Loucy (cell line): ENCODE data around the gene SYNE1.

Experiments used
- H2AFZ ChIP-seq: fragments of 200-600 bp; sonication (generic); 2 replicates; pipeline ENCODE4 v1.6.0; 2016; ENCODE audit warnings: antibody characterized with exemption, mild to moderate bottlenecking, low read length, moderate library complexity
- H3F3A ChIP-seq: fragments of 200-600 bp; 2 replicates; pipeline ENCODE4 v1.6.0; 2016; ENCODE audit warnings: antibody characterized with exemption, low read depth, mild to moderate bottlenecking
- H3K27me3 ChIP-seq: fragments of 200-600 bp; sonication (generic); 2 replicates; pipeline ENCODE4 v1.6.1; 2014; ENCODE audit warnings: low read length, mild to moderate bottlenecking; ENCODE audit not compliant: insufficient read depth, poor library complexity, severe bottlenecking
- H3K36me3 ChIP-seq: fragments of 200-600 bp; sonication (generic); 2 replicates; pipeline ENCODE4 v1.6.1; 2016; ENCODE audit warnings: low read length; ENCODE audit not compliant: insufficient read depth
- H3K4me1 ChIP-seq: fragments of 200-600 bp; sonication (generic); 2 replicates; pipeline ENCODE4 v1.5.1; 2014; ENCODE audit warnings: low read length, mild to moderate bottlenecking; ENCODE audit not compliant: insufficient read depth, poor library complexity, severe bottlenecking
- H3K4me2 ChIP-seq: fragments of 200-600 bp; sonication (generic); 2 replicates; pipeline ENCODE4 v1.6.0; 2014; ENCODE audit warnings: antibody characterized with exemption, low read length, low read depth, mild to moderate bottlenecking; ENCODE audit not compliant: poor library complexity, severe bottlenecking
- H3K4me3 ChIP-seq: fragments of 200-600 bp; sonication (generic); 2 replicates; pipeline ENCODE4 v1.5.1; 2014; ENCODE audit warnings: low read length, mild to moderate bottlenecking, mixed read lengths; ENCODE audit not compliant: poor library complexity, severe bottlenecking
- H3K79me2 ChIP-seq: fragments of 200-600 bp; sonication (generic); 2 replicates; pipeline ENCODE4 v1.6.1; 2014; ENCODE audit warnings: low read length; ENCODE audit not compliant: insufficient read depth
- H3K9ac ChIP-seq: fragments of 200-600 bp; sonication (generic); 2 replicates; pipeline ENCODE4 v1.6.0; 2014; ENCODE audit warnings: mild to moderate bottlenecking, low read depth, low read length, moderate library complexity; ENCODE audit not compliant: poor library complexity, severe bottlenecking
- H3K9me2 ChIP-seq: fragments of 200-600 bp; sonication (generic); replicated peaks from 2 replicates; pipeline ENCODE4 v1.6.1; 2016; ENCODE audit warnings: low read depth, low read length, mixed read lengths
- H3K9me3 ChIP-seq: fragments of 200-600 bp; sonication (generic); 2 replicates; pipeline ENCODE4 v1.6.1; 2014; ENCODE audit warnings: mild to moderate bottlenecking, antibody characterized with exemption, low read length, low read depth; ENCODE audit not compliant: insufficient read depth
- H4K20me1 ChIP-seq: fragments of 200-600 bp; sonication (generic); 2 replicates; pipeline ENCODE4 v1.6.0; 2014; ENCODE audit warnings: antibody characterized with exemption, low read length, mild to moderate bottlenecking; ENCODE audit not compliant: insufficient read depth, poor library complexity, severe bottlenecking
- CTCF ChIP-seq: fragments of 200-600 bp; sonication (generic); conservative IDR thresholded peaks from 2 replicates; pipeline ENCODE4 v1.5.1; 2014; ENCODE audit warnings: mild to moderate bottlenecking, antibody characterized with exemption, low read length
- EZH2phosphoT487 ChIP-seq: fragments of 200-600 bp; IDR thresholded peaks from 2 replicates; pipeline ENCODE4 v1.6.1; 2018; ENCODE audit warnings: antibody characterized with exemption, mild to moderate bottlenecking, moderate library complexity, borderline replicate concordance

Gene SYNE1

GRCh38 chr6:152587473-152587872 lies 49.7 kb downstream of the SYNE1 start:
- Histone ChIP-seq H3K27me3 (no peaks in the 10 kb centered on the region), H3K4me1 (no peaks in the 10 kb centered on the region), H3K9me2 (no peaks in the 10 kb centered on the region), H2AFZ (no peak overlapping the region), H3F3A (no peaks in the 10 kb centered on the region), H3K36me3 (no peaks in the 10 kb centered on the region), H3K79me2 (no peaks in the 10 kb centered on the region), H3K9ac (no peak overlapping the region), H3K4me3 (no peak overlapping the region), H3K4me2 (no peak overlapping the region), H4K20me1 (no peaks in the 10 kb centered on the region), H3K9me3 (no peaks in the 10 kb centered on the region)
- TF ChIP-seq EZH2phosphoT487 = no peak
- no peak for TF ChIP-seq CTCF

- no peak for TF ChIP-seq CTCF
- TF ChIP-seq EZH2phosphoT487 = no peak
- no peaks in the 10 kb centered on the region for H4K20me1 ChIP-seq
These were observed 51.9 kb downstream of the SYNE1 start for GRCh38 chr6:152585236-152585635.

GRCh38 chr6:152583888-152584287 lies 53.3 kb downstream of the SYNE1 start:
- no peak for TF ChIP-seq EZH2phosphoT487
- no peak for TF ChIP-seq CTCF
- Histone ChIP-seq H3K9me3 (no peaks in the 10 kb centered on the region), H3K9ac (no peak overlapping the region), H4K20me1 (no peaks in the 10 kb centered on the region), H3K79me2 (no peaks in the 10 kb centered on the region), H3K36me3 (no peaks in the 10 kb centered on the region), H2AFZ (no peak overlapping the region), H3K4me2 (no peak overlapping the region), H3F3A (no peaks in the 10 kb centered on the region), H3K4me1 (no peaks in the 10 kb centered on the region), H3K9me2 (no peaks in the 10 kb centered on the region), H3K4me3 (no peak overlapping the region), H3K27me3 (no peaks in the 10 kb centered on the region)

More at GRCh38 chr6:152585236-152585635, 51.9 kb downstream of the SYNE1 start:
- H2AFZ ChIP-seq = no peak overlapping the region
- no peaks in the 10 kb centered on the region for H3K36me3 ChIP-seq
- no peaks in the 10 kb centered on the region for H3K9me3 ChIP-seq
- no peaks in the 10 kb centered on the region for H3K27me3 ChIP-seq
- no peaks in the 10 kb centered on the region for H3K9me2 ChIP-seq
- no peaks in the 10 kb centered on the region for H3K4me1 ChIP-seq
- no peaks in the 10 kb centered on the region for H3F3A ChIP-seq
- no peak overlapping the region for H3K9ac ChIP-seq
- no peak overlapping the region for H3K4me2 ChIP-seq
- no peak overlapping the region for H3K4me3 ChIP-seq
- no peaks in the 10 kb centered on the region for H3K79me2 ChIP-seq
